GM19239 (cell line): ENCODE measurements around the gene ADAM8.
"Not testable (repeated sequence)": the region's sequence is repeated elsewhere in the genome, so short reads cannot be mapped to it uniquely, and the experiment has no call there.

Source experiments
- DNase-seq: peaks from one replicate; pipeline ENCODE4 v3.0.0; 2011; ENCODE audit warnings: low spot score; ENCODE audit not compliant: insufficient read length
- FAIRE-seq: peaks from 2 replicates; lab custom pipeline; 2011; peaks lifted over from hg19 to GRCh38; lab: Jason Lieb, UNC

The ADAM8 gene

DNA sequence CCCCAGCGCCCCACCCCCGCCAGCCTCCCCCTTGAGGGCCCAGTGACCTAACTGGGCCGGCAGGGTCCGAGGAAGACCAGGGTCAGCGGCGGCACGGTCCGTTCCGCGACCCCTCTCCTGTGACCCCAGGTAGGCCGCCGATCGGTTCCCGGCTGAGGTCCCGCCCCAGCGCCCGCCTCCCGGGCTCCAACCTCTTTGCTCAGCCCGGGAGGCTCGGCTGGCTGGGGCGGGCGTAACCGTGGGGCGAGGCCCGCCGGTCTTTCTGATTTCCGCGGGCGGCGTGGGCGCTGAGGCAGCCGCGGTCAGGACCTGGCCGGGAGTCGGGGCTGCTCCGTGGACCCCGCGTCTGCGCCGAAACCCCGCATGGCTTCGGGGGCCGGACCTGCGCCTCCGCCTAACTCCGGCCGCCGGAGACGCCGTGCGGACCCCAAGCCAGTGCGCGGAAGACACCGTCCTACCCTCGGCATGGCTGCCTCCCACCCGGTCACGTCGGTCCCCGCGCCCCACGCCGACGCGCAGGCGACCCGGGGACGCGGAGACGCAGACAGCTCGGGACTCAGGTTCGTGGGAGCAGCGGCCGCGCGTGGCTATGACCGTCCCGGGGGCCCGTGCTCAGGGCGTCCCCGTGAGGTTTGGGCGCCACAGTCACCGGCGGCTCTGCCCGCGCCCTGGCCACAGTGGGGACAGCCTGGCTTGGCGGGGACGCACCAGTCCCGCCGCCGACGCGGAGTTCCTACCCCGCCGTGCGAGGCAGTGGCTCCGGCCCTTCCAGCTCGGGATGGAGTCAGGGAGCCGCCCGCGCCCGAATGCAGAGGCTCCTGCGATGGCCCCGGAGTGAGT lies 40.0 kb downstream of the ADAM8 start:
- DNase-seq (no peak), FAIRE-seq (no peak)

DNA sequence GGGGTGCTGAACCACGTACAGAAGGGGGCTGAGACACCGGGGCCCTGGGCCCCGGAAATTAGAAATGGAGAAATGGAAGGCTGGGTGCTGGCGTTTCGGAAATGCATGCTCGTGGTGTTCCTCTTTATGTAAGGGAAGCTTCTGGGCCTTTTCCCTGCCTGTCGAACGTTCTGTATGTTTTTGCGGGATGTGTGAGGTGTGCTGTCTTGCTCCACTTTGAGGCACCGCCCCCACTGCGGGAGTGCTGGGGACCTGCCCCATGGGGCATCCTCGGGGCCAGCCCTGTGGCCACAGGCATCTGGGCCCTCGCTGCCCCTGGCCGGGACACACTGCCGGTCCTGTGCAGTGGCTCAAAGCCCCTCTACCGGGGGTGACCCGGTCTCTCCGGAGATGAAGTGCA lies 40.7 kb downstream of the ADAM8 start:
- FAIRE-seq, result no peak
- no peak for DNase-seq

DNA sequence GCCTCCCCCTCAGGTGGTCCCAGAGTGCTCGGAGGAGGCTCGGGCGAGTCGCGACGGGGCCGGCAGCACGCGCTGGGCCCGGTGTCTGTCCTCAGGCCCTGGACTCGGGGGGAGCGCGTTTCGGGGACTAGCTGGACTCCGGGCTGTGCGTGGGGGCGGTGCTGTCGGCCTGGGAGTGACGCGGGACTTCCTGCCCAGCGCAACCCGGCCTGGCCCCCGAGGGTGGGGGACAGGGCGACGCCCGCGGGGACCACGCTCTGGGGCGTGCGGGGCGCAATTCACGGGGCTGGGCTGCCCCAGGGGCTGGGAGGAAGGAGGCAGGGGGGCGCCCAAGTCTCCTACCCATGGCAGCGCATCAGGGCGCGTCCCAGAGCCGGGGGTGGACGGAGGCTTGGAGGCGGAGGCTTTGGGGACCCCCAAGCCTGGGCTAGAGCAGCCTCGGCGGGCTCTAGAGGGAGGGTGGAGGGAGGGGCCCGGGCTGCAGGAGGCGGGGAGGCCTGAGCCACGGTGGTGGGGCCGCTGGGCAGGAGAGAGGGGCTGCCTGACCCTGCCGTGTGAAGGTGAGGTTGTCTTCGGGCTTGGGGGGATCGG lies 41.3 kb downstream of the ADAM8 start:
- no peak for FAIRE-seq
- no peak for DNase-seq

DNA sequence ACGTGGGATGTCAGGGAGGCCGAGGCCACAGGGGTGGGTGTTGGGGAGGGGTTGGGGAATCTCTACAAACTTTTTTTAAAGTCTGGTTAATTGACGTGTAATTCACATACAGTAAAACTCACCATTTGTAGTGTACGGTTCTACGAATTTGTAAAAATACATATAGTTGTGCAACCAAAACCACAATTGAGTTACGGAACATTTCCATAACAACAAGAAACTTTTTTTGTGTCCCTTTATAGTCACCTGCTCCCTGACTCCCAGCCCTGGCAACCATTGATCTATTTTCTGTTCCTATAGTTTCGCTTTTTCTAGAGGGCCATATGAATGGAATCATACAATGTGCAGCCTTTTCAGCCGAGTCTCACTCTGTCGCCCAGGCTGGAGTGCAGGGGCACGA lies 41.9 kb downstream of the ADAM8 start:
- not testable (repeated sequence) for DNase-seq
- peak; percentile 39 for FAIRE-seq

DNA sequence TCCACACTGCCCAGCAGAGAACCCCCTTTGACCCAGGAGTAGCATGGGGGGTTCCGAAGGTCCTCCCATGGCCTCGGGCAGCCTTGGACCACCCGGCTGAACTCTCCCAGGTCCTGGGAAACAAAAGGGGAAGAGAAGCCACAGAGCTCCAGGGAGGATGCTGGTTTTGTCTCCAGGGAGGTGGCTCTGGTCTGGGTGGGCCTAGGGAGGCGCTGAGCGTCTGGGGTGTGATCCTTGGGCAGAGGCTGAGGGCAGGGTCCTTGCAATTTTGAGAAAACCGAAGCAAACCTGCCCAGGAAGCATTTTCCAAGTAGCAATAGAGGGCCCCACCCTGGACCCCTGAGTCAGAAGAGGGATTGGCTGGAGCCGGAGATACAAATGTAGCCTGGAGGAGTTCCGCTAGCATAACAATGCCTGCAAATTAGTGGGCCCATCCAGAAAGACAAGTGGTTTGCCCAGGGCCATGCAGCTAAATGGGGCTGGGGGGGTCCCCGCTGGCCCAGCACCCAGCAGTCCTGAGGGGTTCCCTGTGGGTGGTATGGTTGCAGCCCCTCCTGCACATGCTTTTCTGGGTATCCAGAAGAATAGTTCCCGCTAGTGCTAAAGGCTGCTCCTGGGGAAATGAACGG lies 44.6 kb downstream of the ADAM8 start:
- no peak for FAIRE-seq
- DNase-seq, result no peak

DNA sequence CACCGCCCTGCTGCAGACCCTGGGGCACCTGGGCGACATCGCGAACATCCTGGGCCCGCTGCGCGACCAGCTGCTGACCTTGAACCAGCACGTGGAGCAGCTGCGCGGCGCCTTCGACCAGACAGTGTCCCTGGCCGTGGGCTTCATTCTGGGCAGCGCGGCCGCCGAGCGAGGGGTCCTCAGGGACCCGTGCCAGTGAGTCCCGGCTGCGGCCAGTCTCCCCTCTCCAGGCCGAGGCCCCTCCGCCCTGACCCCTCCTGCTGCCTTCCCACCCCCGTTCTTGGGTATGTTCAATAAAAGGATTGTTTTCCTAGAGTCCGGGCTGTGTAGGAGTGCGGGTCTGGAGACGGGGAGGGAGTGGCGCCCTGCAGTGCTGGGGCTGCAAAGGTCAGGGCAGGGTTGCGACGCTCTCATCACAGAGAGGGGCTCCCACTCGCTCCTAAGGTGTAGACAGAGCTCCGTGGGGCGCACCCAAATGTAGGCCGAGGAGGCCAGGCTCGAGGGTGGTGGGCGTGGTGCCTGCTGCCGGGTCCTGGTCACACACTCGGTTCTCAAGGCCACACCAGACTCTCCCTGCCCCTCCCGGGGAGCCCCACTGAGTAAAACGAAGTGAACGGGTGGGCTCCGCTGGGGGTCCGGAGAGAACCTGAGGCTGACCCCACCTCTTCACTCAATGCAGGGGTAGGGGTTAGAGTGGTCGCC lies 45.3 kb downstream of the ADAM8 start:
- FAIRE-seq, result no peak
- DNase-seq, result no peak

DNA sequence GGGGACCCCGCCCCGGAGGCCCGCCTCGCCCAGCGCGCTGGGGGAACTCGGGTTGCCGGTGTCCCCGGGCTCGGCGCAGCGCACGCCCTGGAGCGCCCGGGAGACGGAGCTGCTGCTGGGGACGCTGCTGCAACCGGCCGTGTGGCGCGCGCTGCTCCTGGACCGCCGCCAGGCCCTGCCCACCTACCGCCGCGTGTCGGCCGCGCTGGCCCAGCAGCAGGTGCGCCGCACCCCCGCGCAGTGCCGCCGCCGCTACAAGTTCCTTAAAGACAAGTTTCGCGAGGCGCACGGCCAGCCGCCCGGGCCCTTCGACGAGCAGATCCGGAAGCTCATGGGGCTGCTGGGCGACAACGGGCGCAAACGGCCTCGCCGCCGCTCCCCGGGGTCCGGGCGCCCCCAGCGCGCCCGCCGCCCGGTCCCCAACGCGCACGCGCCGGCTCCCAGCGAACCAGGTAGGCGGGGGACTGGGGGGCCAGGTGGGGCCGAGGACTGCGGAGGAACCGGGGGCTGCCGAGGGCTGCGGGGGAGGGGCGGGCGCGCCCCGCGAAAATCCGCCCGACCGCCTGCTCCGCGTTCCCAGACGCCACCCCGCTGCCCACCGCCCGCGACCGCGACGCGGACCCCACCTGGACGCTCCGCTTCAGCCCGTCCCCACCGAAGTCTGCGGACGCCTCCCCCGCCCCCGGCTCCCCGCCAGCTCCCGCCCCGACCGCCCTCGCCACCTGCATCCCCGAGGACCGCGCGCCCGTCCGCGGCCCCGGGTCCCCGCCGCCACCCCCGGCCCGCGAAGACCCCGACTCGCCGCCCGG lies 46.1 kb downstream of the ADAM8 start:
- DNase-seq (no peak), FAIRE-seq (no peak)

DNA sequence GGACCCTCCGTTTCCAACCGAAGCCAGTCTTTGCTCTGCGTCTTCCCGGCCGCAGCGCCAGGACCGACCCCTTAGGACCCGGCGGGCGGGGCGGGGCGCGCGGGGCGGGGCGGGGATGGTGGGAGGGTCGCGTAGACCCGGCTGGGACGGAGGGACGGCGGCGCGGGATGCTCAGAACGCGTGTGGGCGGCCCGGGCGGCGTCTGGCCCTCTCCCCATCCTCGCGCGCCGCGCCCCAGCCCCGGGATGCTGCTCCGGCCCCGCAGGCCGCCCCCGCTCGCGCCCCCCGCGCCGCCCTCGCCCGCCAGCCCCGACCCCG lies 46.7 kb downstream of the ADAM8 start, which contains the start of gene UTF1:
Gene UTF1, plus strand, starts transcription at position 174 of the 318 bp plus-strand sequence. Its CDS starts 72 bp downstream, at position 246.
- no peak for FAIRE-seq
- no peak for DNase-seq

DNA sequence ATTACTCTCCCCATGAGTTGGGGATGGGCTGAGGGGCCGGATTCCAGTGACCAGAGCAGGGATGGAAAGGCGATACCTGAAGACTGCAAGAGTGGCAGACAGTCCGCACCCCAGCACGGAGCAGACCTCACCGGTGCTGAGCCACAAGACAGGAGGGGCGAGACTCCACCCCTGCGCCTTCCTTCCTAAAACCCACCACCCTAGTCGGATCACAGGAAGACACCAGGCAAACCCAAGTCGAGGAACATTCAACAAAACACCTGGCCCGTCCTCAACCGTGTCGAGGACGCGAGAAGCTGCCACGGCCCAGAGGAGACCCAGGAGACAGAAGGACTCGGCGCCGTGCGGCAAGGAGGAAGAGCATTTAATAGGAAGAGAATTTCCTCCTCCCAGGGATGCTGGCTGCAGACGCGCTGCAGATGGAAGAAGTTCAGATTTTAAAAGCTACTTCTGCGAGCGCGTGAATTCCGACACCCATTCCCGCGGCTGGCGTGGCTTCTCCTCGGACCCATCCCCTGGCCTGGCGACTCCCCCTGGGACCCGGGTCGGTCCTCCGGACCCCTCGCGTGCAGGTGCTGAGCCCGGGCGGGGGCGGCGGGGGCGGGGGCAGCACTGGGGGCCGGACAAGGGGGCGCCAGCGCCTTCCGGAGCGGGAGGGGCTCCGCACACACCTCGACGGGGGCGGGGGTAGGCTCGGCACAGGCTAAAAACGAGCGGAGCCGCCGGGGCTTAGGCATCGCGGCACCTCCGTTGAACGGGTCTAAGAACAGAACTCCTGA lies 47.2 kb downstream of the ADAM8 start:
- FAIRE-seq (no peak), DNase-seq (no peak)

DNA sequence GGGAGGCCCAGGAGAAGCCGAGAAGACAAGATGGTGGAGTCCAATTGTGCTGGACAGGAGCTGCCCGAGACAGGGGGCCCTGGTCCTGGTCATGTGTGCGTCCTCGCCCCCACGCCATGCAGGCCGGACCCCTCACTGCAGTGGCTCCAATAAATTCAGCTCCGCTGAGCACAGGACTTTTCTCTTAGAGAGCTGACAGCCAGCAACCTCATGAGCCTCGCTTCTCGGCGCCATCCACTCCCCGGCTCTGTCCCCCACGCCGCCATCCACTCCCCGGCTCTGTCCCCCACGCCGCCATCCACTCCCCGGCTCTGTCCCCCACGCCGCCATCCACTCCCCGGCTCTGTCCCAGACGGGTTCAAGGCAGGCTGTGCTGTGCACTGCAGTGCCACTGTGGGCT lies 49.4 kb downstream of the ADAM8 start:
- no peak for FAIRE-seq
- no peak for DNase-seq

DNA sequence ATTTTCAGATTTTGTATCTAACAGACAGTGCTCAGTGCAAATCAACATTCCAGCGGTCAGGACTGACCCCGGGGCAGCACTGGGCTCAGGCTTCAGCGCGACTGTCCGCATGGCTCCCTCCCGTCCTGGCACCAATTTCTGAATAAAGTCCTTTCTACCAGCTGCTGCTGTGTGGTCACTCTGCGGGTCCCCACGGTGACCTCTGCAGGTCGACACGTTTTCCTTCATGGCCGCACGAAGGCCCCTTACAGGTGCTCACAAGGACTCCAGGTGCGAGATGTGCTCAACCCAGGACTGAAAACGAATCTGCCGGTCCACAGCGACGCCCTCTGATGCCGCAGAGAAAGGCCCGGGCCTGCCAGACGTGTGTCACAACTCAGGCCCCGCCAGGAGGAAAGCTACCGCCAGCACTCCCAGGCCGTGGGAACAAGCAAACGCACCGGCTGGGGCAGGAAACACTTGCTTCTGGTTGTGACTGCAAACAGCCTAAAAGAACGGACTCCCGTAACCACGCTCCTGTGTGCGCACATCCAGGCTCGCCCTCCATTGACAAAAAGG lies 50.3 kb downstream of the ADAM8 start:
- DNase-seq (no peak), FAIRE-seq (no peak)

DNA sequence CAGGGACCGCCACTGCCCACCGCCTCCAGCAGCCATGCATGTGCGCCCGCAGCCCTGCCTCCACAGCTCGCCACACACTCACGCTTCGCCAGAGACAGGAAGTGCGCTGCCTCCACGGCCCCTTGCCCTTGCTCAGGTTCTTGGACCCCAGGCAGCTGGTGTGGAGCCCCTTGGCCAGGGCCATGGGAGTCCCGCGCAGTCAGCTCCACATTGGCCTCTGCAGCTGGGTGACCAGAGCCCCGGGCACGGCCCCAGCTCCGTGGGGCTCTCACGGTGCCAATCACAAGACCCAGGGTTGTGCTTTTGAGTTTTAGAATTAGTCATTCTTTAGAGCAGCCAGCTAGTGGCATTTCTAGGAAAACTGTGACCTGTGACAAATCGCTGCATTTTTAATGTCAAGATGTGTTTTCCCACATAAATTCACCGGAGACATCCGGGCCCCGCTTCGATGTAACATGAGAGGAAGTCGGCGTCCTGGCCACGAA lies 50.9 kb downstream of the ADAM8 start:
- FAIRE-seq (no peak), DNase-seq (no peak)

DNA sequence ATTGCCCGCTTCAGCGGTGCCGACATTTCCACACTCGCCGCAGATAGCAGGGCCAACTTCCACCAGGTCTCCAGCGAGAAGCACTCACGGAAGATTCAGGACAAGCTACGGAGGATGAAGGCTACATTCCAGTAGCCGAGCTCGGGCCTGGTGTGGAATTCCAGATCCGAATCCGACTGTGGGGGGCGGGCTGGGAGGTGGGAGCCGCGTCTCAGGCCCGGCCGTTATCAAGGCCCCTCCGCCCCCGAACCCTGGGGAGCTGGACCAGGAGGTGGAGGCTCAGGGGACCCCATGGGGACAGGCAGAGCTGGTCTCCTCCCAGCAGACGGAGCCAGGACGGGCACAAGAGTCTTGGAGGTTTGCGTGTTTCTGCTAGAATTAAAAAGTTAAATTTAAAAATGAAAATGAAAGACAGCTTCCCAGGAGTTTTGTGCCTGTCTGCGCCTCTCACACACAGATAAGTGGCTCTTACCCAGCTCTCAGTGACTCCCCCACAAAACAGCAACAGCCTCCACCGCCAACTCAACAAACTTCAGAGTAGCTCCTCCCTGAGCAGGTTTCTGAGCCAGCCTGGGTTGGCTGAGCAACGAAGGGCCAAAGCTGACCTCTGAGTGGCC lies 51.8 kb downstream of the ADAM8 start:
- FAIRE-seq (no peak), DNase-seq (no peak)

DNA sequence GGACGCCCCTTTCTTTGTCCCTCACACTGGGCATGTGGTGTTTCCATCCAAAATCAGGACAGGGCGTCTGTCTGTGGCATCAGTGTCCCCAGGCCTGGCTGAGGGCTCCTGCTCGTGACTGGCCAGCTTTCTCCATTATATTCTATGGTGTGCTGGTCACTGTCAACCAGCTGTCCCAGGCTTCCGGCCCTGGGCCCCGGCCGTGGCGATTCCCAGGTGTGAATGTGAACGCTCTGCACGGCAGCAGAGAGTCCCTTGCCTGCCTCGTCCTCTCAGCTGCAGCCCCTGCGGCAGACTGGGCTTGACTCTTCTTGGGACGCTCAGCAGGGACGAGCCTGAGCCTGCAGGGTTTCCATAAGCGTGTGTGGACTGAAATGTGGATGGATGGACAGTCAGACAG lies 52.6 kb downstream of the ADAM8 start:
- FAIRE-seq, result no peak
- DNase-seq, result no peak

DNA sequence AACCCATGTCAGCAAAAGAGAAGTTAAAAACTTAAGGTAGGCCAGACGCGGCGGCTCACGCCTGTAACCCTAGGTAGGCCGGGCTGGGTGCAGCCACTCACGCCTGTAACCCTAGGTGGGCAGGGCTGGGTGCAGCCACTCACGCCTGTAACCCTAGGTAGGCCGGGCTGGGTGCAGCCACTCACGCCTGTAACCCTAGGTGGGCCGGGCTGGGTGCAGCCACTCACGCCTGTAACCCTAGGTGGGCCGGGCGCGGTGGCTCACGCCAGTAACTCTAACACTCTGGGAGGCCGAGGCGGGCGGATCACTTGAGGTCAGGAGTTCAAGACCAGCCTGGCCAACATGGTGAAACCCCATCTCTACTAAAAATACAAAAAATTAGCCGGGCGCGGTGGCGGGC lies 54.9 kb downstream of the ADAM8 start:
- not testable (repeated sequence) for FAIRE-seq, DNase-seq

DNA sequence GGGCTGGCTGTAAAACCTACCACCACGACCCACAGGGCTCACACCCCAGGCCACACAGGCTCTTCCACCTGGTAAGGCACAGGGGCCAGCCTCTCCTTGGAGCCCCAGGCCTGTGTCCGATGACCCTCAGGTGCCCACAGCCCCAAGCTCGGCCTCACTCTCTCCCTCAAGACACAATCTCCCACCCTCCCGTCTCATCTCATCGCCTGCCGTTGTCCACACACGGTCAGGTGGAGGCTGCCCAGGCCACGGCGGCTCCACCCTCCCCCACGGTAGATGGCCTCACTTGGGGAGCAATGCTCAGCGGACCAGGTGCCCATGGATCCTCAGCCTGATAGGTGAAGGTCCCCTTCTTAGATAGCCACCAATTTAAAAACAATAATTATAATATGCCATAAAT lies 55.3 kb downstream of the ADAM8 start:
- no peak for DNase-seq
- FAIRE-seq, result no peak

DNA sequence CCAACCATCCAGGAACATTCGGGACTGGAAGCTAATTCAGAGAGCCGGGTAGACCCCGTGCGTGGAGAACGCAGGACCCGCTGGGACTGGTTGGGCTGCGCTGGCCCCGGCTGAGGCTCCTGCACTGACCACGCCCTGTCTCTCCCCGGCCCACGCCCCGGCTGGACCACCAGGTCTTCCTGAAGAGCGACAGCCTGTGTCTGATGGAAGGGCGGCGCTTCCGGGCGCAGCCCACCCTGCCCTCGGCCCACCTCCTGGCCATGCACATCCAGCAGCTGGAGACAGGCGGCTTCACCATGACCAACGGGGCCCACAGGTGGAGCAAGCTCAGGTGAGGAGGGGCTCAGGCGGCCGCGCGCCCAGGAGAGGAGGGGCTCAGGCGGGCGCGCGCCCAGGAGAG lies 56.9 kb downstream of the ADAM8 start:
- DNase-seq, result no peak
- FAIRE-seq, result no peak

DNA sequence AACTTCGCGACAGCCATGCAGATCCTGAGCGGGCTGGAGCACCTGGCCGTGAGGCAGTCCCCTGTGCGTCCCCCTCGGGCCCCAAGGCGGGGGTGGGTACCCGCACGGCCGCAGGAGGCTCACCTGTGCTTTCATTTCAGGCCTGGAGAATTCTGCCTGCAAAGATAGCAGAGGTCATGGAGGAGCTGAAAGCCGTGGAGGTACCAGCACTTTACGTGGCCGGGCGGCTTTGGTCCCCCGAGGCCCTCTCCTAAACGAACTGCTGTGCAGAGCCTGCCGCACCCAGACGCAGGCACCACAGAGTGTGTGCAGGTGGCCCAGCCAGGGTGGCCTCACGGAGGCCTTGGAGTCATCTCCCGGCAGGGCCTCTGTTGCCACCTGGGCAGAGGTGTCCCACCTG lies 57.8 kb downstream of the ADAM8 start:
- no peak for FAIRE-seq
- DNase-seq, result no peak
